ENCODE data around the gene HM13.
"Not testable (repeated sequence)": the region's sequence is repeated elsewhere in the genome, so short reads cannot be mapped to it uniquely, and the experiment has no call there.

Gene HM13

GRCh38 chr20:31567380-31567720 lies 53.1 kb downstream of the HM13 start:
- DNase-seq (ENCODE audit: low read depth, low spot score): no peak

- no peak for DNase-seq (ENCODE audit: low read depth, low spot score)
Measured at GRCh38 chr20:31568041-31568731, 53.9 kb downstream of the HM13 start.

- DNase-seq (ENCODE audit: low read depth, low spot score): no peak
Measured at GRCh38 chr20:31568773-31569162, 54.5 kb downstream of the HM13 start.

DNA sequence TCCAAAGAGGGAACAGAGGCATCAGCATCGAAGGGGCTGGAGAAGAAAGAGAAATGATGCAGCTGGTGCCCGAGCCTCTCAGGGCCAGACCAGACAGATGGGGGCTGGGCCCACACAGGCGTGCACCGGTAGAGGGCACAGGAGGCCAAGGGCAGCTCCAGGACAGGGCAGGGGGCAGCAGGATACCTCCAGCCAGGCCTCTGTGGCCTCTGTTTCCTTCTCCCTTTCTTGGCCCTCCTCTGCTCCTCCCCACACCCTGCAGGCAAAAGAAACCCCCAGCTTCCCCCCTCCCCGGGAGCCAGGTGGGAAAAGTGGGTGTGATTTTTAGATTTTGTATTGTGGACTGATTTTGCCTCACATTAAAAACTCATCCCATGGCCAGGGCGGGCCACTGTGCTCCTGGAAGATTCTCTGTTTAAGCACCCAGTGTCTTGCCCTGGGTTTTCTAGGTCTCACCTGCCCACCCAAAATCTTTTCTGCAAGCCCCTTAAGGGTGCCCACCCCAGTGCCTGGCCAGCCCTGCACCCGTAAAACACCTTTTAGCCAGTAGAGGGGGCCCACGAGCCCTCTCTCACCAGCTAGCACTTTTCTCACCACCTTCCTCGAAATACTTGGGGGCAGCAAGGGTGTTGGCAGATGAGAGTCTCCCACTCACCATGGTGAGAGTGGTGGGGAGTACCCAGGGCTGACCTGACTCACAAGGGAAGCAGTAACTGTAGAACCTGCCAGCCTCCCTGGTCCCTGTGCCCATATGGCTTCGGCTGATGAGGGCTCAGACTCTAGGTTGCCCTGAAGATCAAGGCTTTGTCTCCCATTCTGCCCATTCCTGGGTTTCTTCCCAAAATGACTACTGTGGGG lies 55.1 kb downstream of the HM13 start:
- DNase-seq (ENCODE audit: low read depth, low spot score): no peak

GRCh38 chr20:31570021-31570463 lies 55.8 kb downstream of the HM13 start:
- no peak for DNase-seq (ENCODE audit: low read depth, low spot score)

DNA sequence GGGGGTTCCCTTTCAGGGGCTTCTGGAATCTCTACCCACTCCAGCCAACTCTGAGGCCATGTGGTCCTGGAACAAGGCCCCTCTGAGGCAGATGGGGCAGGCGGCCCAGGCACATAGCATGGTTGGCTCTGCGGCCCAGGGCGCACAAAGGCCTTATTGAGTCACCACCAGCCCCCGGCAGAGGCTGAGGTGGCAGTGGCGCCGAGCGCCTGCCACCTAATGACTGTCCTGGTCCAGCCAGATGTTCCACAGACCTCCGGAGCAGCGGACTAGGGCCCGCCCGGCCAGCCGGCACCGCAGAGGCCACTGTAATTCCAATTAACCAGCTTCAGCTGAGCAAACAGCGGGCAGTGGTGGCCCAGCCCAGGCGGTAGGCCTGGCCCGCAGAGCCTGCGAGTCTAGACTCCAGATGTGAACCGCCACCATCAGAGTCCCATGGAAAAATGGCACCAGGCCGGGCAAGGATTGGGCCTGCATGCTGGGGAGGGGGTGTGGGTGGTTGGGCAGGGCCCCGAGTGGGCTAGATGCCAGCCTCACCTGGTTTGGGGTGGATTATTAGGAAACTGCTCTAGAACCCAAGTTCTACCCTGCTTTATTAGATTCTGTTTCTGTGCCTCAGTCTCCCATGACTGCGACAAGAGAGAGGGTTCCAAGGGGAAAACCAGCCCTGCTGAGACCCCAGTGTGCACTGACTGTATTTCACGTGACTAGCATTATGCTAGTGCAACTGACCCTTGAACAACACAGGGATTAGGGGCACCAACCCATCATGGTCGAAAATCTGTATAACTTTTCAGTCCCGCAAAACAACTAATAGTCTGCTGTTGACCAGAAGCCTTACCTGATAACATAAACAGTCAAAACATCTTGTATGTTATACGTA lies 56.7 kb downstream of the HM13 start:
- DNase-seq (ENCODE audit: low read depth, low spot score): no peak

GRCh38 chr20:31572042-31572700 lies 57.9 kb downstream of the HM13 start:
- no peak for DNase-seq (ENCODE audit: low read depth, low spot score)

DNA sequence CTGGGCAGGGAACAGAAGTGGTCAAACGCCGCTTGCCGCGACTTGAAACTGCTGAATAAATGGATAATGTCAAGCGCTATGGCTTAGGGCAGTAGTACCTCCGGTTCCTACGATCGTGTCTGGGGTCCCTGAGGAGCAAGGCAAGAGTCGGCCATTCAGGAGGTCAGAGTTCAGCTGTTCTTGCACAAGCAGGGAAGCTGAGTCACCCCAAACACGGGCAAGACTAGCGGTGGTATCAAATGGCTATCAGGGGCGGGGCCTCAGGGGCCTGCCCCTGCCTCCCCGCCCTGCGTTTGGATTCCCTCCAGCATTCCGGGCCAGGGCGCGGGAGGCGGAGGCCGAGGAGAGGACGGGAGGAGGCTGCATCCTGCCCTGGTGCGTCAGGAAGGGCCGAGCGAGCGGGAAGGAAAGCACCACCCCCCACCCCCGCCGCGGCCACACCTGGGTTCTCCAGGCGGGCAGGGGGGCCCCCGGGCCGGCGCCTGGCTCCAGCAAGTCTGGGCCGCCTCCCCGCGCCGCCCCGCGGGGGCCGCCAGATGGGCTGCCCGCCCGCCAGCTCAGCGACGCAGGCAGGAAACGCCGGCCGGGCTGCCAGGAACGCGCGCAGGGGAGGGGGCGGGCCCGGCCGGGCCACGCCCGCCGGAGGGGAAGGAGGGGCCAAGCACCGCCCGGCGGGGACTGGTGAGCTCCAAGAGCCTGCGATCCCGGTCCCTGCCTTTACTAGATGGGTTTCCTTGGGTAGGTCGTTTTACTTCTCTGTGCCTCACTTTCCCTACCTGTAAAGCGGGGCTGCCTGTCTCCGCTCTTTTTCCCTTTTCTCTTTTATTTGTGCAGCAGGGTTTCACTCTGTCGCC lies 58.7 kb downstream of the HM13 start:
- DNase-seq (ENCODE audit: low read depth, low spot score): peak; percentile 84

GRCh38 chr20:31573555-31574321 lies 59.5 kb downstream of the HM13 start:
- no peak for DNase-seq (ENCODE audit: low read depth, low spot score)

DNA sequence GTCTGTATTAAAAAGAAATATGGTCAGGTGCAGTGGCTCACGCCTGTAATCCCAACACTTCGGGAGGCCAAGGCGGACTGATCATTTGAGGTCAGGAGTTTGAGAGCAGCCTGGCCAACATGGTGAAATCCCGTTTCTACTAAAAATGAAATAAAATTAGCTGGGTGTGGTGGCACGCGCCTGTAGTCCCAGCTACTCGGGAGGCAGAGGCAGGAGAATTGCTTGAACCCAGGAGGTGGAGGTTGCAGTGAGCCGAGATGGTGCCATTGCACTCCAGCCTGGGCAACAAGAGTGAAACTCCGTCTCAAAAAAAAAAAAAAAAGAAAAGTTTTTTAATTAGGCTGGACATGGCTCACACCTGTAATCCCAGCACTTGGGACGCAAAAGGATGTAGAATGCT lies 60.7 kb downstream of the HM13 start:
- not testable (repeated sequence) for DNase-seq (ENCODE audit: low read depth, low spot score)

GRCh38 chr20:31576751-31577150 lies 62.5 kb downstream of the HM13 start:
- no peak for DNase-seq (ENCODE audit: low read depth, low spot score)

DNA sequence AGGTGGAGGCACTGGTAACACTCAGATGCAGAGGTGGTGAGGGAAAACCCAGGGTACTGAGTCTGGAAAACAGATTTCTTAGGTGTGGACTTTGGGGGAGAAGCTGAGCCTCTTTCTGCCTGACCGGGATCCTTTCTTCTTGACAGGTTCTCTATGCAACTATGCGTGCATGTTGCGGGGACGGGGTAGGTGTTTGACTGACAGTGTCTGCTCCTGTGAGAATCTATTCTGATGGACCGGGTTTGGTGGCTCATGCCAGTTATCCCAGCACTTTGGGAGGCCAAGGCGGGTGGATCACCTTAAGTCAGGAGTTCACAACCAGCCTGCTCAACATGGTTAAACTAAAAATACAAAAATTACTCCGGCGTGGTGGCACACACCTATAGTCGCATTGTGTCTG lies 63.0 kb downstream of the HM13 start:
- no peak for DNase-seq (ENCODE audit: low read depth, low spot score)

- no peak for DNase-seq (ENCODE audit: low read depth, low spot score)
Measured at GRCh38 chr20:31578448-31579138, 64.4 kb downstream of the HM13 start.

DNA sequence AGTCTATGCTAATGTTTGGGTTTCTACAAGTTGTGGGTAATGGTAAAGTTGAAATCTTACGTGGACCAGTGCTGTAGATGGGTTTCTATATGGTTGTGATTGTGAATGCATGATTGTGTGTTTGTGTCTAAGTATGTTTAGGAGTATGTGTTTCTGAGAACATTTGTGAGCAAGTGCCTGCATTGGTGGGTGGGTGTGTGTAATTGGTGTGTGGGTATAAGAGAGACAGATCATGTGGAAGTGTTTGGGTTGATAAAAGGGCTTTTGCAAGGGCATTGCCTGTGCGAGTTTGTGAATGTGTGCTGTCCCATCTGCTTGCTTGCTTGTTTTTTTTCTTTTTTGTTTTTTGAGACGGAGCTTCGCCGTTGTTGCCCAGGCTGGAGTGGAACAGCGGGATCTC lies 65.0 kb downstream of the HM13 start:
- no peak for DNase-seq (ENCODE audit: low read depth, low spot score)

DNA sequence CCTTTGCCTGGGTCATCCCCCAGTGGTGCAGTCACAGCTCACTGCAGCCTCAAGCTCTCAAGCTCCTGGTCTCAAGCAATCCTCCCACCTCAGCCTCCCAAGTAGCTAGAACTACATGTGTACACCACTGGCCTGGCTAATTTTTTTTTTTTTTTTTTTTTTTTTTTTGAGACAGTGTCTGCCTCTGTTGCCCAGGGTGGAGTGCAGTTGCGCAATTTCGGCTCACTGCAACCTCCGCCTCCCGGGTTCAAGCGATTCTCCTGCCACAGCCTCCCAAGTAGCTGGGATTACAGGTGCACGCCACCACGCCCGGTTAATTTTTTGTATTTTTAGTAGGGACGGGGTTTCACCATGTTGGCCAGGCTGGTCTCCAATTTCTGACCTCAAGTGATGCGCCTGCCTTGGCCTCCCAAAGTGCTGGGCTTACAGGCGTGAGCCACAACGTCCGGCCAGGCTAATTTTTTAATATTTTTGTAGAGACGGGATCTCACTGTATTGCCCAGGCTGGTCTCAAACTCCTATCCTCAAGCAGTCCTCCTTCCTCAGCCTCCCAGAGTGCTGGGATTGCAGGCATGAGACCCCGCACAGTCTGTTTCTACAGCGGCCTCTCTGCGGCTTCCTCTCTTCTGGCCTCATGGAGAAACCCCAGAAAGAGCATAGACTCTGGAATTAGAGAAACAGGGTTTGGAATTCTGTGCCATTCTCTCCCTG lies 65.9 kb downstream of the HM13 start:
- not testable (repeated sequence) for DNase-seq (ENCODE audit: low read depth, low spot score)

- no peak for DNase-seq (ENCODE audit: low read depth, low spot score)
Measured at GRCh38 chr20:31580706-31581105, 66.5 kb downstream of the HM13 start.

DNA sequence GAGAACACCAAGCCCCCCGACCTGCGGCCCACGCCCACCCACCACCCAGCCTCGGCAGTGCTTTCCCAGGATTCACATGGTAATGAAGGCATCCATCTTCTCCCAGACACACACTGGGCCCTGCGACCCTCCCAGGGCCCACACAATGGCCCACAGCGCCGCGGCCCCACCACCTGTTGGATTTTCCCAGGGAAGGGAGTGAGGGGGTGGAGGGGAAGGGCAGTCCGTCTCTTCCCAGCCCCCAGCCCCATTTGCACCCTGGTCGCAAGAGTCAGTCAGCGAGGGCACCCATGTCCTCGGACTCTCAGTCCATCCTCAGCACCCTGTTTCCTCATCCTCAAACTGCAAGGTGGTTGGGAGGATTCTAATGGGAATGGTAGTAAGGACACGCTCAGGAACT lies 67.1 kb downstream of the HM13 start:
- no peak for DNase-seq (ENCODE audit: low read depth, low spot score)

GRCh38 chr20:31587545-31588389 lies 73.5 kb downstream of the HM13 start:
- DNase-seq (ENCODE audit: low read depth, low spot score): no peak

All from iPS DF 19.7 (cell line).